Aorta (tissue), 5 donors: ENCODE measurements around the gene HOXD13. TPM values are rescaled to one million over a fixed set of nuclear protein-coding genes. Genes with fewer than 3 reads are reported as not detected.

Source experiments
- ATAC-seq: fragments of 200-7000 bp; cut with Tn5 transposase; one replicate; pipeline ENCODE4 v1.9.1; 2022; ENCODE audit warnings: moderate library complexity; ENCODE audit not compliant: low FRiP score
- DNase-seq, 2 donors: peaks; one replicate each; pipeline ENCODE4 v3.0.0-alpha.2; 2020
- H3K27ac ChIP-seq, 2 donors: one replicate each; pipeline ENCODE4 v1.5.1; 2013; ENCODE audit warnings: low read length in 2 of 2, mild to moderate bottlenecking in 2 of 2, moderate library complexity in 2 of 2, control low read depth in 1 of 2, inconsistent platforms in 1 of 2, low read depth in 1 of 2
- H3K27me3 ChIP-seq, 2 donors: one replicate each; pipeline ENCODE4 v1.6.1; 2013; ENCODE audit warnings: control low read depth in 1 of 2, low read length in 1 of 2, mild to moderate bottlenecking in 1 of 2, moderate library complexity in 1 of 2; ENCODE audit not compliant: insufficient read depth in 2 of 2, control insufficient read depth in 1 of 2
- H3K36me3 ChIP-seq, 2 donors: one replicate each; pipeline ENCODE4 v1.6.1; 2013; ENCODE audit warnings: control low read depth in 1 of 2, low read length in 1 of 2, mild to moderate bottlenecking in 1 of 2; ENCODE audit not compliant: insufficient read depth in 2 of 2, control insufficient read depth in 1 of 2
- H3K4me1 ChIP-seq, 2 donors: one replicate each; pipeline ENCODE4 v1.6.1; 2013; ENCODE audit warnings: low read length in 2 of 2, control low read depth in 1 of 2, mild to moderate bottlenecking in 1 of 2, moderate library complexity in 1 of 2; ENCODE audit not compliant: insufficient read depth in 2 of 2, control insufficient read depth in 1 of 2
- H3K4me3 ChIP-seq, 2 donors: one replicate each; pipeline ENCODE4 v1.5.1; 2013; ENCODE audit warnings: low read length in 2 of 2, control low read depth in 1 of 2, mild to moderate bottlenecking in 1 of 2
- H3K9me3 ChIP-seq: one replicate; pipeline ENCODE4 v1.6.1; 2013; ENCODE audit warnings: mild to moderate bottlenecking, low read length; ENCODE audit not compliant: control insufficient read depth
- WGBS, 2 donors: extraction: QIAGEN DNeasy Blood & Tissue Kit; methylation state at CpG; one replicate each; pipeline ENCODE4 v1.1.7; 2013; 5-methylcytosine and 5-hydroxymethylcytosine counted together
- intact Hi-C, 2 donors: fragments of 100-400 bp; cut with DNase I; formaldehyde crosslinking; loops; one replicate each; pipeline versions ENCODE4 v1.14.2 to v1.15.0; 2022
- long read RNA-seq, 2 donors: library from polyadenylated mRNA; unstranded; transcript quantifications; one replicate each; pipeline ENCODE4 v2.0.0, GENCODE V29; 2020 to 2021
- polyA plus RNA-seq, 2 donors: library from polyadenylated mRNA; stranded (reverse); fragments of 200-250 nt; gene quantifications; one replicate each; pipeline ENCODE4 v1.2.3, GENCODE V29; 2013
- total RNA-seq, 2 donors: library from RNA; stranded (reverse); fragmentation: NEBNext Ultra II Directional; extraction: Animal tissue kit (Norgen Biotek cat#: 25700); gene quantifications; one replicate each; pipeline ENCODE4 v1.2.1, GENCODE V29; 2021
- donor health status: healthy with polysubstance abuse.
- donor health status: Bipolar disorder and iron deficiency.
- donor health status: DM: no; HTN: no; CAD: no.
- donor health status: DM: no; HTN: no; CAD: no.
- donor health status: DM: yes; HTN: yes; CAD: no.

The HOXD13 gene
- total RNA-seq (not detected), polyA plus RNA-seq (not detected)
- long read RNA-seq, donor 1 = 0 reads
- long read RNA-seq, donor 2 = 0 reads

GRCh38 chr2:176092270-176093144 lies at the start of gene HOXD13:
Gene HOXD13 (plus strand): TSS chr2:176092721. CDS start chr2:176092891, 170 bp downstream.
- no peaks in the 10 kb centered on the region for H3K27me3 ChIP-seq
- no peaks in the 10 kb centered on the region for H3K36me3 ChIP-seq
- H3K27ac ChIP-seq = no peak within 1 kb of the TSS
- no peaks in the 10 kb centered on the region for H3K9me3 ChIP-seq
- H3K4me1 ChIP-seq = no peaks in the 10 kb centered on the region
- DNase-seq (peak in 1 of 2 donors; percentile 49), ATAC-seq (no peak)
- peak within 1 kb of the TSS in 1 of 2 donors; percentile 22 for H3K4me3 ChIP-seq
- WGBS, 2 donors = 4 to 5% methylated on average over 45 to 95 of the region's 95 CpGs
- intact Hi-C loops = loop anchor here in 1 of 2 donors (10.0 kb wide), 1 partner anchor 908 kb away; the partner anchor contains the start of gene ATP5MC3

- Histone ChIP-seq H3K27ac (no peak overlapping the region), H3K9me3 (no peaks in the 10 kb centered on the region), H3K36me3 (no peaks in the 10 kb centered on the region), H3K4me3 (no peak overlapping the region), H3K27me3 (peaks cover 0 to 2% of the 10 kb centered on the region in 2 donors), H3K4me1 (no peaks in the 10 kb centered on the region)
- ATAC-seq (no peak), DNase-seq (no peak)
- intact Hi-C loops = no loop called here
- 53 to 56% methylated on average over 1 of the region's 1 CpG for WGBS, 2 donors
Measured at GRCh38 chr2:176056406-176056805, 36.1 kb upstream of the HOXD13 start.

GRCh38 chr2:176063958-176064357 lies 28.6 kb upstream of the HOXD13 start:
- no peaks in the 10 kb centered on the region for H3K27me3 ChIP-seq
- 53 to 54% methylated on average over 2 of the region's 2 CpGs for WGBS, 2 donors

GRCh38 chr2:176066645-176067588 lies 25.6 kb upstream of the HOXD13 start:
- intact Hi-C loops = no loop called here
- H3K4me3 ChIP-seq = peak overlapping the region in 1 of 2 donors; percentile 19
- ATAC-seq = no peak
- 13 to 18% methylated on average over 55 to 56 of the region's 56 CpGs for WGBS, 2 donors
- no peak for DNase-seq
- peaks cover 2% of the 10 kb centered on the region for H3K9me3 ChIP-seq
- no peaks in the 10 kb centered on the region for H3K27me3 ChIP-seq
- no peaks in the 10 kb centered on the region for H3K4me1 ChIP-seq
- no peak overlapping the region for H3K27ac ChIP-seq
- no peaks in the 10 kb centered on the region for H3K36me3 ChIP-seq

More at GRCh38 chr2:176063958-176064357, 28.6 kb upstream of the HOXD13 start:
- H3K4me1 ChIP-seq = no peaks in the 10 kb centered on the region
- H3K4me3 ChIP-seq = no peak overlapping the region
- DNase-seq (no peak), ATAC-seq (no peak)
- intact Hi-C loops = no loop called here
- no peak overlapping the region for H3K27ac ChIP-seq
- no peaks in the 10 kb centered on the region for H3K9me3 ChIP-seq
- no peaks in the 10 kb centered on the region for H3K36me3 ChIP-seq

GRCh38 chr2:176067589-176068418 lies 24.7 kb upstream of the HOXD13 start:
- ATAC-seq (peak; percentile 21), DNase-seq (no peak)
- Histone ChIP-seq H3K36me3 (no peaks in the 10 kb centered on the region), H3K27me3 (no peaks in the 10 kb centered on the region), H3K27ac (no peak overlapping the region), H3K4me3 (peak overlapping the region in 1 of 2 donors; percentile 19), H3K9me3 (peaks cover 3% of the 10 kb centered on the region), H3K4me1 (no peaks in the 10 kb centered on the region)
- 5 to 9% methylated on average over 38 of the region's 38 CpGs for WGBS, 2 donors
- intact Hi-C loops = no loop called here

GRCh38 chr2:176068419-176068832 lies 24.1 kb upstream of the HOXD13 start:
- ATAC-seq (no peak), DNase-seq (no peak)
- H3K9me3 ChIP-seq = peaks cover 3% of the 10 kb centered on the region
- no peak overlapping the region for H3K27ac ChIP-seq
- 6 to 11% methylated on average over 30 of the region's 30 CpGs for WGBS, 2 donors
- no peak overlapping the region for H3K4me3 ChIP-seq
- no peaks in the 10 kb centered on the region for H3K4me1 ChIP-seq
- intact Hi-C loops = no loop called here
- no peaks in the 10 kb centered on the region for H3K36me3 ChIP-seq
- no peaks in the 10 kb centered on the region for H3K27me3 ChIP-seq

GRCh38 chr2:176071330-176072291 lies 20.9 kb upstream of the HOXD13 start:
- no peaks in the 10 kb centered on the region for H3K4me1 ChIP-seq
- 21 to 24% methylated on average over 54 to 58 of the region's 58 CpGs for WGBS, 2 donors
- H3K27me3 ChIP-seq = no peaks in the 10 kb centered on the region
- DNase-seq (no peak), ATAC-seq (no peak)
- no peak overlapping the region for H3K27ac ChIP-seq
- H3K9me3 ChIP-seq = peaks cover 3% of the 10 kb centered on the region
- no peaks in the 10 kb centered on the region for H3K36me3 ChIP-seq
- intact Hi-C loops = no loop called here
- H3K4me3 ChIP-seq = no peak overlapping the region
